Upper lobe of left lung (tissue), 4 donors: ENCODE data around the gene DPF3.

Experiments used
- POLR2A ChIP-seq, 4 donors: fragments of 450-650 bp; IDR thresholded peaks; one replicate each; pipeline ENCODE4 v1.5.1; 2016 to 2017; ENCODE audit warnings: antibody characterized with exemption in 4 of 4, mild to moderate bottlenecking in 2 of 4
- TF ChIP-seq, protein P1 (sequence below), 6 experiments: fragments of 450-650 bp in 4 of 6; fragments of 200-600 bp in 2 of 6; sonication (generic) in 2 of 6; IDR thresholded peaks; one replicate each; pipeline ENCODE4 v1.5.1; 2016 to 2019; ENCODE audit warnings: antibody characterized with exemption in 6 of 6

GRCh38 chr14:72894623-72895378, 900 bp upstream of the DPF3 start:
- TF ChIP-seq POLR2A (IDR thresholded peaks at IDR 0.05): no peak
- TF ChIP-seq, protein P1, sequence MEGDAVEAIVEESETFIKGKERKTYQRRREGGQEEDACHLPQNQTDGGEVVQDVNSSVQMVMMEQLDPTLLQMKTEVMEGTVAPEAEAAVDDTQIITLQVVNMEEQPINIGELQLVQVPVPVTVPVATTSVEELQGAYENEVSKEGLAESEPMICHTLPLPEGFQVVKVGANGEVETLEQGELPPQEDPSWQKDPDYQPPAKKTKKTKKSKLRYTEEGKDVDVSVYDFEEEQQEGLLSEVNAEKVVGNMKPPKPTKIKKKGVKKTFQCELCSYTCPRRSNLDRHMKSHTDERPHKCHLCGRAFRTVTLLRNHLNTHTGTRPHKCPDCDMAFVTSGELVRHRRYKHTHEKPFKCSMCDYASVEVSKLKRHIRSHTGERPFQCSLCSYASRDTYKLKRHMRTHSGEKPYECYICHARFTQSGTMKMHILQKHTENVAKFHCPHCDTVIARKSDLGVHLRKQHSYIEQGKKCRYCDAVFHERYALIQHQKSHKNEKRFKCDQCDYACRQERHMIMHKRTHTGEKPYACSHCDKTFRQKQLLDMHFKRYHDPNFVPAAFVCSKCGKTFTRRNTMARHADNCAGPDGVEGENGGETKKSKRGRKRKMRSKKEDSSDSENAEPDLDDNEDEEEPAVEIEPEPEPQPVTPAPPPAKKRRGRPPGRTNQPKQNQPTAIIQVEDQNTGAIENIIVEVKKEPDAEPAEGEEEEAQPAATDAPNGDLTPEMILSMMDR (IDR thresholded peaks at IDR 0.05): no peak
